IMR-90 (cell line): ENCODE measurements around the gene C3orf49. TPM values are rescaled to one million over a fixed set of nuclear protein-coding genes. Genes with fewer than 3 reads are reported as not detected.

Experiments used
- ATAC-seq: fragments of 200-7000 bp; cut with Tn5 transposase; 2 replicates; pipeline ENCODE4 v1.9.1; 2020; ENCODE audit warnings: low read depth, mild to moderate bottlenecking, moderate library complexity
- BruUV-seq: library from RNA; stranded (reverse); fragments of 400-500 nt; replicated peaks from 2 replicates; lab custom pipeline; 2021; lab: Mats Ljungman, UMichigan
- CTCF ChIA-PET: fragments of 300-600 bp; formaldehyde crosslinking; extraction: SDS; loops from one replicate; lab custom pipeline; 2021; ENCODE audit warnings: antibody characterized with exemption; lab: Yijun Ruan, JAX
- POLR2A ChIA-PET: fragments of 300-600 bp; sonication (Branson Sonifier 250); formaldehyde crosslinking; loops from one replicate; lab custom pipeline; 2022; ENCODE audit warnings: antibody characterized with exemption; ENCODE audit not compliant: unreplicated experiment; lab: Charles Lee
- DNase-seq: peaks from one replicate; pipeline ENCODE4 v3.0.0; 2013
- H2AFZ ChIP-seq: replicated peaks from 2 replicates; pipeline ENCODE3; 2013; ENCODE audit warnings: low read length, mild to moderate bottlenecking; ENCODE audit not compliant: poor library complexity
- H2AK5ac ChIP-seq: 2 replicates; pipeline ENCODE4 v1.6.1; 2013; ENCODE audit warnings: low read depth, low read length, inconsistent platforms
- H2AK9ac ChIP-seq: replicated peaks from 2 replicates; pipeline ENCODE3; 2013; ENCODE audit warnings: mild to moderate bottlenecking, low read depth, low read length, moderate library complexity; ENCODE audit not compliant: poor library complexity
- H2BK120ac ChIP-seq: 2 replicates; pipeline ENCODE4 v1.6.1; 2013; ENCODE audit warnings: low read depth, low read length, inconsistent platforms
- H2BK15ac ChIP-seq: 3 replicates; pipeline ENCODE4 v1.6.1; 2013; ENCODE audit warnings: low read depth, low read length, inconsistent platforms
- H2BK20ac ChIP-seq: 2 replicates; pipeline ENCODE4 v1.6.1; 2013; ENCODE audit warnings: low read depth, mild to moderate bottlenecking, inconsistent platforms, low read length, moderate library complexity
- H2BK5ac ChIP-seq: 2 replicates; pipeline ENCODE4 v1.6.1; 2013; ENCODE audit warnings: mild to moderate bottlenecking, low read depth, low read length, inconsistent platforms; ENCODE audit not compliant: poor library complexity, severe bottlenecking
- H3K14ac ChIP-seq: replicated peaks from 2 replicates; pipeline ENCODE4 v1.6.1; 2013; ENCODE audit warnings: low read depth, low read length, inconsistent platforms
- H3K18ac ChIP-seq: 2 replicates; pipeline ENCODE4 v1.6.1; 2013; ENCODE audit warnings: low read depth, low read length, control low read depth
- H3K23ac ChIP-seq: 2 replicates; pipeline ENCODE4 v1.6.1; 2013; ENCODE audit warnings: low read depth, low read length, inconsistent platforms
- H3K27ac ChIP-seq: 2 replicates; pipeline ENCODE4 v1.5.1; 2013; ENCODE audit warnings: mild to moderate bottlenecking, control low read depth, low read length; ENCODE audit not compliant: insufficient read depth
- H3K27me3 ChIP-seq: 2 replicates; pipeline ENCODE4 v1.6.1; 2013; ENCODE audit warnings: low read length; ENCODE audit not compliant: control insufficient read depth, insufficient read depth
- H3K36me3 ChIP-seq: 2 replicates; pipeline ENCODE4 v1.6.1; 2013; ENCODE audit warnings: low read length, mixed read lengths; ENCODE audit not compliant: control insufficient read depth, insufficient read depth
- H3K4ac ChIP-seq: 2 replicates; pipeline ENCODE4 v1.6.1; 2013; ENCODE audit warnings: low read depth, low read length, inconsistent platforms
- H3K4me1 ChIP-seq: 2 replicates; pipeline ENCODE4 v1.6.1; 2013; ENCODE audit warnings: low read length, mixed read lengths; ENCODE audit not compliant: control insufficient read depth, insufficient read depth
- H3K4me2 ChIP-seq: 2 replicates; pipeline ENCODE4 v1.6.1; 2013; ENCODE audit warnings: low read depth, mild to moderate bottlenecking, control low read depth, low read length, moderate library complexity
- H3K4me3 ChIP-seq: 2 replicates; pipeline ENCODE4 v1.5.1; 2013; ENCODE audit warnings: low read depth, mild to moderate bottlenecking, control low read depth, low read length, moderate library complexity; ENCODE audit not compliant: insufficient read depth
- H3K56ac ChIP-seq: 2 replicates; pipeline ENCODE4 v1.6.1; 2013; ENCODE audit warnings: low read length, inconsistent platforms; ENCODE audit not compliant: insufficient read depth; ENCODE audit errors: extremely low read depth
- H3K79me1 ChIP-seq, 2 experiments: 2 replicates each; pipeline ENCODE4 v1.6.1; 2013; ENCODE audit warnings: low read length in 2 of 2, inconsistent platforms in 1 of 2, low read depth in 1 of 2
- H3K9ac ChIP-seq: 2 replicates; pipeline ENCODE4 v1.6.1; 2013; ENCODE audit warnings: low read depth, low read length, control low read depth
- H3K9me1 ChIP-seq: 2 replicates; pipeline ENCODE4 v1.6.1; 2013; ENCODE audit warnings: low read length, inconsistent platforms; ENCODE audit not compliant: insufficient read depth
- H3K9me3 ChIP-seq: 2 replicates; pipeline ENCODE4 v1.6.1; 2013; ENCODE audit warnings: low read length; ENCODE audit not compliant: control insufficient read depth, insufficient read depth
- H4K20me1 ChIP-seq: 2 replicates; pipeline ENCODE4 v1.6.1; 2013; ENCODE audit warnings: low read length, inconsistent platforms; ENCODE audit not compliant: insufficient read depth
- H4K5ac ChIP-seq: 2 replicates; pipeline ENCODE4 v1.6.1; 2013; ENCODE audit warnings: mild to moderate bottlenecking, low read depth, low read length, control low read depth
- H4K8ac ChIP-seq, 2 experiments: 2 replicates each; pipeline ENCODE4 v1.6.1; 2013; ENCODE audit warnings: low read depth in 2 of 2, low read length in 2 of 2, control low read depth in 1 of 2, inconsistent platforms in 1 of 2
- H4K91ac ChIP-seq: 2 replicates; pipeline ENCODE4 v1.6.1; 2013; ENCODE audit warnings: low read depth, low read length, inconsistent platforms; ENCODE audit not compliant: insufficient read depth
- BHLHE40 ChIP-seq: fragments of 150-350 bp; IDR thresholded peaks from 2 replicates; pipeline ENCODE4 v1.6.1; 2016; ENCODE audit warnings: mild to moderate bottlenecking, low read depth, low read length
- CEBPB ChIP-seq: IDR thresholded peaks from 2 replicates; pipeline ENCODE4 v1.6.1; 2012; ENCODE audit warnings: low read depth, low read length, improper control_type of control experiment
- CHD1 ChIP-seq: IDR thresholded peaks from 2 replicates; pipeline ENCODE4 v1.6.1; 2012; ENCODE audit warnings: low read depth, low read length, improper control_type of control experiment
- FOS ChIP-seq: fragments of 150-350 bp; IDR thresholded peaks from 2 replicates; pipeline ENCODE4 v1.6.1; 2016; ENCODE audit warnings: low read depth, low read length
- MAFK ChIP-seq: IDR thresholded peaks from 2 replicates; pipeline ENCODE4 v1.6.1; 2012; ENCODE audit warnings: low read depth, low read length, improper control_type of control experiment
- MAZ ChIP-seq: IDR thresholded peaks from 2 replicates; pipeline ENCODE4 v1.6.1; 2012; ENCODE audit warnings: low read depth, mild to moderate bottlenecking, low read length, improper control_type of control experiment, moderate library complexity, borderline replicate concordance
- MXI1 ChIP-seq: IDR thresholded peaks from 2 replicates; pipeline ENCODE4 v1.6.1; 2012; ENCODE audit warnings: low read depth, mild to moderate bottlenecking, low read length, moderate library complexity, borderline replicate concordance
- NFE2L2 ChIP-seq: fragments of 150-350 bp; IDR thresholded peaks from 2 replicates; pipeline ENCODE4 v1.6.1; 2016; ENCODE audit warnings: low read depth, mild to moderate bottlenecking, low read length
- POLR2A ChIP-seq: IDR thresholded peaks from 2 replicates; pipeline ENCODE4 v1.6.1; 2012; ENCODE audit warnings: mild to moderate bottlenecking, low read depth, low read length
- RAD21 ChIP-seq: IDR thresholded peaks from 2 replicates; pipeline ENCODE4 v1.6.1; 2012; ENCODE audit warnings: low read length, improper control_type of control experiment
- RCOR1 ChIP-seq: IDR thresholded peaks from 2 replicates; pipeline ENCODE4 v1.6.1; 2012; ENCODE audit warnings: mild to moderate bottlenecking, low read length, improper control_type of control experiment; ENCODE audit not compliant: insufficient replicate concordance
- RFX5 ChIP-seq: IDR thresholded peaks from 2 replicates; pipeline ENCODE4 v1.8.0; 2012; ENCODE audit warnings: low read depth, mild to moderate bottlenecking, low read length, moderate library complexity
- WGBS, 2 experiments: methylation state at CpG; one replicate each; pipeline versions ENCODE4 v1.1.5 to v1.1.7; 2013; ENCODE audit warnings: missing lambda C conversion rate in 2 of 2; ENCODE audit not compliant: insufficient read length in 1 of 2; ENCODE audit errors: extremely low coverage in 2 of 2; 5-methylcytosine and 5-hydroxymethylcytosine counted together
- dilution Hi-C: fragments of 300-500 bp; cut with HindIII; formaldehyde crosslinking; loops from one replicate; pipeline ENCODE4 v1.14.3; 2018; ENCODE audit warnings: low sequenced_read_pairs; ENCODE audit not compliant: unreplicated experiment
- in situ Hi-C: fragments of 300-500 bp; cut with MboI; formaldehyde crosslinking; loops from 3 replicates; pipeline ENCODE4 v1.14.3; 2019; ENCODE audit warnings: low sequenced_read_pairs, inconsistent platforms, mixed read lengths
- intact Hi-C: fragments of 100-400 bp; cut with micrococcal nuclease; formaldehyde crosslinking; loops from 2 replicates; pipeline ENCODE4 v1.10.0; 2022
- polyA plus RNA-seq, 3 experiments: library from polyadenylated mRNA; depleted of rRNA; stranded (reverse); fragments of >200 nt; gene quantifications; 2 replicates each; pipeline ENCODE4 v1.2.3, GENCODE V29; 2012; ENCODE audit warnings: low replicate concordance in 1 of 3
- total RNA-seq: library from RNA; depleted of rRNA; stranded (reverse); fragments of >200 nt; gene quantifications from 2 replicates; pipeline ENCODE4 v1.2.3, GENCODE V29; 2012
- TF ChIP-seq, protein P1 (sequence below): fragments of 150-350 bp; IDR thresholded peaks from 2 replicates; pipeline ENCODE4 v1.6.1; 2016; ENCODE audit warnings: low read depth, mild to moderate bottlenecking, low read length, moderate library complexity, borderline replicate concordance
- TF ChIP-seq, protein P2 (sequence below): conservative IDR thresholded peaks from 2 replicates; pipeline ENCODE4 v1.5.1; 2012; ENCODE audit warnings: mild to moderate bottlenecking, low read depth, low read length, improper control_type of control experiment

Gene C3orf49
- total and polyA plus RNA-seq, 2 of the 4 experiments (the other 2 are of a cell fraction) = not detected

DNA sequence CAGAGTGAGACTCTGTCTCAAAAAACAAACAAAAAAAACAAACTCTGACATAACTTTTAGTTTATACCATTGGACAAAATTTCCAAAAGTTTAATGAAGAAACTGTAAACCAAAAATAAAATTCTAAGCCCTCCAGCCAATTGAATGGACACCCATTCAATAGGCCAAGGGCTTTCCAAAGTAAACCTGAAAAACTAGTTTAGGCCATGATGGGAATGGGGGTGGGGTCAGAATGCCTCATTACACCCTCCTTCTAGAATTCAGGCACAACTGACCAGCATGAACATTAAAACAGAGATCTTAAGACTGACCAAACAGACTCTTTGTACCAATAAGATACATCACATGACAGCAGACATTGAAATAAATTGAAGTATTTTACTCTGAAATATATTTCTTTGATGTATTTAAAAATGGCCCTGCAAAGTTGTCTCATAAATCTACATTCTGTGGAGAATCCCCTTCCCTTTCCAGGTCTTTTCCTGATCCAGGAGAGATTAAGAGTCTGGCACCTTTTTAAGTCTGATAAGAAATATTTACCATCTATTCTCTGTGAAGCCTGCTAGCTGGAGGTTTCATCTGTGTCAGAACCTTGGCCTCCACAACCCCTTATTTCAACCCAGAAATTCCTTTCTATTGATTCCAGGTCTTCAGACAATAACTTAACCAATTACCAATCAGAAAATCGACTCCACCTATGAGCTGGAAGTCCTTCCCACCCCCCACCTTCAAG lies 28.8 kb downstream of the C3orf49 start:
- no peak for DNase-seq
- Histone ChIP-seq H4K5ac (no peak overlapping the region), H2BK20ac (no peak overlapping the region), H4K20me1 (peaks cover 5% of the 10 kb centered on the region; the same call in 1 of the 2 replicates), H3K9me3 (no peaks in the 10 kb centered on the region), H3K18ac (no peak overlapping the region), H4K91ac (no peak overlapping the region), H2AK9ac (no peak overlapping the region), H3K79me1 (peaks cover 49 to 58% of the 10 kb centered on the region in 2 experiments), H2AK5ac (no peak overlapping the region), H3K27me3 (no peaks in the 10 kb centered on the region), H3K23ac (no peak overlapping the region), H2BK5ac (no peak overlapping the region), H3K4ac (no peak overlapping the region), H3K9ac (no peak overlapping the region), H3K4me2 (no peak overlapping the region), H3K36me3 (peaks cover 2% of the 10 kb centered on the region; the same call in 1 of the 2 replicates), H3K9me1 (peaks cover 8% of the 10 kb centered on the region), H2BK120ac (no peak overlapping the region), H4K8ac (no peak overlapping the region), H2BK15ac (no peak overlapping the region), H2AFZ (no peak overlapping the region), H3K14ac (no peak overlapping the region), H3K4me1 (peaks cover 2% of the 10 kb centered on the region; the same call in 1 of the 2 replicates), H3K27ac (no peak overlapping the region), H3K4me3 (no peak overlapping the region), H3K56ac (no peak overlapping the region)
- no peak for ATAC-seq
- intact Hi-C loops (no loop called here), dilution Hi-C loops (no loop called here), in situ Hi-C loops (no loop called here)
- TF ChIP-seq RAD21 = no peak
- no peak for TF ChIP-seq CHD1
- no peak for TF ChIP-seq MAFK
- no peak for TF ChIP-seq MXI1
- no peak for TF ChIP-seq POLR2A
- TF ChIP-seq FOS = no peak
- TF ChIP-seq, protein P1, sequence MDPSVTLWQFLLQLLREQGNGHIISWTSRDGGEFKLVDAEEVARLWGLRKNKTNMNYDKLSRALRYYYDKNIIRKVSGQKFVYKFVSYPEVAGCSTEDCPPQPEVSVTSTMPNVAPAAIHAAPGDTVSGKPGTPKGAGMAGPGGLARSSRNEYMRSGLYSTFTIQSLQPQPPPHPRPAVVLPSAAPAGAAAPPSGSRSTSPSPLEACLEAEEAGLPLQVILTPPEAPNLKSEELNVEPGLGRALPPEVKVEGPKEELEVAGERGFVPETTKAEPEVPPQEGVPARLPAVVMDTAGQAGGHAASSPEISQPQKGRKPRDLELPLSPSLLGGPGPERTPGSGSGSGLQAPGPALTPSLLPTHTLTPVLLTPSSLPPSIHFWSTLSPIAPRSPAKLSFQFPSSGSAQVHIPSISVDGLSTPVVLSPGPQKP = no peak
- TF ChIP-seq MAZ = no peak
- TF ChIP-seq BHLHE40 = no peak
- no peak for TF ChIP-seq CEBPB
- TF ChIP-seq RFX5 = no peak
- no peak for TF ChIP-seq NFE2L2
- TF ChIP-seq, protein P2, sequence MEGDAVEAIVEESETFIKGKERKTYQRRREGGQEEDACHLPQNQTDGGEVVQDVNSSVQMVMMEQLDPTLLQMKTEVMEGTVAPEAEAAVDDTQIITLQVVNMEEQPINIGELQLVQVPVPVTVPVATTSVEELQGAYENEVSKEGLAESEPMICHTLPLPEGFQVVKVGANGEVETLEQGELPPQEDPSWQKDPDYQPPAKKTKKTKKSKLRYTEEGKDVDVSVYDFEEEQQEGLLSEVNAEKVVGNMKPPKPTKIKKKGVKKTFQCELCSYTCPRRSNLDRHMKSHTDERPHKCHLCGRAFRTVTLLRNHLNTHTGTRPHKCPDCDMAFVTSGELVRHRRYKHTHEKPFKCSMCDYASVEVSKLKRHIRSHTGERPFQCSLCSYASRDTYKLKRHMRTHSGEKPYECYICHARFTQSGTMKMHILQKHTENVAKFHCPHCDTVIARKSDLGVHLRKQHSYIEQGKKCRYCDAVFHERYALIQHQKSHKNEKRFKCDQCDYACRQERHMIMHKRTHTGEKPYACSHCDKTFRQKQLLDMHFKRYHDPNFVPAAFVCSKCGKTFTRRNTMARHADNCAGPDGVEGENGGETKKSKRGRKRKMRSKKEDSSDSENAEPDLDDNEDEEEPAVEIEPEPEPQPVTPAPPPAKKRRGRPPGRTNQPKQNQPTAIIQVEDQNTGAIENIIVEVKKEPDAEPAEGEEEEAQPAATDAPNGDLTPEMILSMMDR = no peak
- no peak for TF ChIP-seq RCOR1
- POLR2A ChIA-PET = no interaction called here
- CTCF ChIA-PET = no interaction called here
- WGBS, 2 experiments = no CpG with 5 or more reads among the region's 1 CpG
- BruUV-seq = no TSS peak
